A549 treated with AZD2906 at 1 μM for 4 hours (cell line): ENCODE data around the gene FIGNL1. TPM values are rescaled to one million over a fixed set of nuclear protein-coding genes. Genes with fewer than 3 reads are reported as not detected.

Experiments
- total RNA-seq: library from RNA; stranded (reverse); fragments of 200-300 nt; extraction: Qiagen RNA extraction; gene quantifications from 5 replicates; pipeline ENCODE4 v1.2.3, GENCODE V29; 2022

FIGNL1 gene, protein sequence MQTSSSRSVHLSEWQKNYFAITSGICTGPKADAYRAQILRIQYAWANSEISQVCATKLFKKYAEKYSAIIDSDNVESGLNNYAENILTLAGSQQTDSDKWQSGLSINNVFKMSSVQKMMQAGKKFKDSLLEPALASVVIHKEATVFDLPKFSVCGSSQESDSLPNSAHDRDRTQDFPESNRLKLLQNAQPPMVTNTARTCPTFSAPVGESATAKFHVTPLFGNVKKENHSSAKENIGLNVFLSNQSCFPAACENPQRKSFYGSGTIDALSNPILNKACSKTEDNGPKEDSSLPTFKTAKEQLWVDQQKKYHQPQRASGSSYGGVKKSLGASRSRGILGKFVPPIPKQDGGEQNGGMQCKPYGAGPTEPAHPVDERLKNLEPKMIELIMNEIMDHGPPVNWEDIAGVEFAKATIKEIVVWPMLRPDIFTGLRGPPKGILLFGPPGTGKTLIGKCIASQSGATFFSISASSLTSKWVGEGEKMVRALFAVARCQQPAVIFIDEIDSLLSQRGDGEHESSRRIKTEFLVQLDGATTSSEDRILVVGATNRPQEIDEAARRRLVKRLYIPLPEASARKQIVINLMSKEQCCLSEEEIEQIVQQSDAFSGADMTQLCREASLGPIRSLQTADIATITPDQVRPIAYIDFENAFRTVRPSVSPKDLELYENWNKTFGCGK
- 16.0 to 18.7 TPM (median 17.7 TPM) in 5 replicates for total RNA-seq

DNA sequence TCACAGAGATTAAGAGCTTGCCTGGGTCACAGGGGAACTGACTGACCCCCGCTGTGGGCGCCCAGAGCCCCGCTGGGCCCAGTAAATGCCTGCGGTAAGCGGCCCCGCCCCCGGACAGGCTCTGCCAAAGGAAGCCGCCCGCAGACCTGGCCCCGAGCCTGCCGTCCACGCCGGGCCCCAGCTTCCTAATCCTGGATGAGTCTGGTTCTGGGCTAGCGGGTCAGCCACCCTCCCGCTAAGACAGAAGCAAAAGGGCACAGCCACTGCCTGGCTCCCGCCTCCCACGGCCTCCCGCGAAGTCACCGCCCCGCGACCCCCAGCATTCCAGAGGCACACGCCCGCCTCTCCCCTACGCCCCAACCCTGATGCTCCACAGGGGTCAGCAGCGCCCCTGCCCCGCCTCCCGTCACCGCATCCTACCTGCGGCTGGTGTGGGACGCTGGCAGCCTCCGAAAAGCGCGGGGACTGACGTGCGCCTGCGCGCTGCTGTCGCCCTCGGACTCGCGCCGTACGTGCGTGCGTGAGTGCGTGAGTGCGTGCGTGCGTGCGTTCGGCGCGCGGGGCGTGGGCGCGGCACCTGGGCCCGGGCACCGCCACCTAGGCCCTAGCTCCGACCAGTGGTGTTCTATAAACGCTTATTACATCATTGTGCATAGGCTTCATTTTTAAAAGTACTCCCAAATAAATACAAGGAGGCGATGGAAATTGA lies at the start of gene FIGNL1:
Gene FIGNL1 (minus strand): TSS at position 470 of the 709 bp plus-strand sequence. CDS start 3,063 bp downstream, outside the sequence.

Other genes starting within 250 kb of the FIGNL1 start
- 0.06 TPM in 1 of 5 replicates, not detected in the others for gene IKZF1, start 145.6 kb downstream of the FIGNL1 start, total RNA-seq
- 0.54 to 1.4 TPM (median 0.93 TPM) in 5 replicates for gene DDC, start 115.1 kb upstream of the FIGNL1 start, total RNA-seq